Fibroblast of mammary gland (primary cell): Measurements from ENCODE around the gene USP11.
A peak's percentile ranks its signal among the peaks of the same experiment; 100 is the strongest.

Source experiments
- DNase-seq: peaks from one replicate; pipeline ENCODE4 v3.0.0-alpha.2; 2010; ENCODE audit warnings: low read depth
- H3K4me3 ChIP-seq: 2 replicates; pipeline ENCODE4 v1.5.1; 2011; ENCODE audit warnings: low read depth, mild to moderate bottlenecking, low read length, moderate library complexity; ENCODE audit not compliant: control insufficient read depth
- TF ChIP-seq, protein P1 (sequence below): conservative IDR thresholded peaks from 2 replicates; pipeline ENCODE4 v1.5.1; 2011; ENCODE audit warnings: low read depth, low read length, inconsistent platforms; ENCODE audit not compliant: control insufficient read depth, insufficient read depth

USP11 gene

GRCh38 chrX:47232803-47233332 lies at the start of gene USP11:
TSS of gene USP11 (plus strand) at chrX:47233009. CDS start at chrX:47233044, 35 bp downstream.
- TF ChIP-seq, protein P1, sequence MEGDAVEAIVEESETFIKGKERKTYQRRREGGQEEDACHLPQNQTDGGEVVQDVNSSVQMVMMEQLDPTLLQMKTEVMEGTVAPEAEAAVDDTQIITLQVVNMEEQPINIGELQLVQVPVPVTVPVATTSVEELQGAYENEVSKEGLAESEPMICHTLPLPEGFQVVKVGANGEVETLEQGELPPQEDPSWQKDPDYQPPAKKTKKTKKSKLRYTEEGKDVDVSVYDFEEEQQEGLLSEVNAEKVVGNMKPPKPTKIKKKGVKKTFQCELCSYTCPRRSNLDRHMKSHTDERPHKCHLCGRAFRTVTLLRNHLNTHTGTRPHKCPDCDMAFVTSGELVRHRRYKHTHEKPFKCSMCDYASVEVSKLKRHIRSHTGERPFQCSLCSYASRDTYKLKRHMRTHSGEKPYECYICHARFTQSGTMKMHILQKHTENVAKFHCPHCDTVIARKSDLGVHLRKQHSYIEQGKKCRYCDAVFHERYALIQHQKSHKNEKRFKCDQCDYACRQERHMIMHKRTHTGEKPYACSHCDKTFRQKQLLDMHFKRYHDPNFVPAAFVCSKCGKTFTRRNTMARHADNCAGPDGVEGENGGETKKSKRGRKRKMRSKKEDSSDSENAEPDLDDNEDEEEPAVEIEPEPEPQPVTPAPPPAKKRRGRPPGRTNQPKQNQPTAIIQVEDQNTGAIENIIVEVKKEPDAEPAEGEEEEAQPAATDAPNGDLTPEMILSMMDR = no peak

GRCh38 chrX:47184486-47184885 lies 48.3 kb upstream of the USP11 start:
- TF ChIP-seq, protein P1 = no peak
- no peak overlapping the region for H3K4me3 ChIP-seq
- DNase-seq = no peak

More at GRCh38 chrX:47232803-47233332, at the start of gene USP11:
- H3K4me3 ChIP-seq = peak within 1 kb of the TSS; percentile 59
- peak; percentile 34 for DNase-seq

- TF ChIP-seq, protein P1 = no peak
- no peak for DNase-seq
- H3K4me3 ChIP-seq = no peak overlapping the region
Observed at GRCh38 chrX:47185241-47185640, 47.6 kb upstream of the USP11 start.

DNA sequence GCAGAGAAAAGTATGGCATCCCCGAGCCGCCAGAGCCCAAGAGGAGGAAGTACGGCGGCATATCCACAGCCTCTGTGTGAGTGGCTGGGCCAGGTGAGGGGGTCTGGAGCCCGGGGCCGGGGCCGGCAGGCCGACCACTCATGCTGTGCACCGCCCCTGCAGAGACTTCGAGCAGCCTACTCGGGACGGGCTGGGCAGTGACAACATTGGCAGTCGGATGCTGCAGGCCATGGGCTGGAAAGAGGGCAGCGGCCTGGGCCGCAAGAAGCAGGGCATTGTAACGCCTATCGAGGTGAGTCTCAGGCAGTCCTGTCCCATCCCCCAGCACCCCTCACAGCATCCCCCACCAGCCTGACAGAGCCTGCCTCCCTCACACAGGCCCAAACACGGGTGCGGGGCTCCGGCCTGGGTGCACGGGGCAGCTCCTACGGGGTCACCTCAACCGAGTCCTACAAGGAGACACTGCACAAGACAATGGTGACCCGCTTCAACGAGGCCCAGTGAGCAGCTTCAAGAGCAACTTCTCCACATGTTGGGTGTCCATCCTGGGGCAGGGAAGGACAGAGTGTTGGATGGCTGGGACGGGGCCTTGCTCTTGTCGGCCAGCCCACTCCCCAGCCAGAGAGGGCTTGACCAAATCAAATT lies 46.6 kb upstream of the USP11 start:
- H3K4me3 ChIP-seq = no peak overlapping the region
- no peak for DNase-seq
- TF ChIP-seq, protein P1 = no peak

DNA sequence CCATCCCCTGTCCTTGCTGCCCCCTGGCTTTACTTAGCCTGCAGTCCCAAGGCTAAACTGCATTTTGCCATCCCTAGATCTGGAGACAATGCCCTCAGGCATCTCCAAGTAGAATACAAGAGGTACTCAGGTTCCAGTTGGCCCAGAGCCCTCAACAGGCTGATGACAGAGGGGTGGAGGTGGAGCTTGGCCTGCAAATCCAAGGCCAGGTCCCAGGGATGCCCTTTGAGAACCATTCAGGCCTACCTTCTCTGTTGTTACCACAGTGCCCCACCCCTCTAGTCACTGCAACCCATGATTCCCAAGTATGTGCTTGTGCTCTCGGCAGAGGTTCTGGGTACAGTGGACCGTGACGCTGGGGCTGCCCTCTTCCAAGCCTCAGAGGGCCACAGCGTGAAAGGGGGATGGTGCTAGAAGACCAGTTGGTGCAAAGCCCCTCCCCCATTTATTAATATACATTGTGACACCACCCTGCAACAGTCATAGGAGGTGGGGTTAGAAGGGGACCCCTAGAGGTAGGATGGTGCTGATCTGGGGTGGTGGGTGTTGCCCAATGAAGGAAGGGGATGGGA lies 45.6 kb upstream of the USP11 start:
- no peak overlapping the region for H3K4me3 ChIP-seq
- DNase-seq = no peak
- TF ChIP-seq, protein P1 = no peak

DNA sequence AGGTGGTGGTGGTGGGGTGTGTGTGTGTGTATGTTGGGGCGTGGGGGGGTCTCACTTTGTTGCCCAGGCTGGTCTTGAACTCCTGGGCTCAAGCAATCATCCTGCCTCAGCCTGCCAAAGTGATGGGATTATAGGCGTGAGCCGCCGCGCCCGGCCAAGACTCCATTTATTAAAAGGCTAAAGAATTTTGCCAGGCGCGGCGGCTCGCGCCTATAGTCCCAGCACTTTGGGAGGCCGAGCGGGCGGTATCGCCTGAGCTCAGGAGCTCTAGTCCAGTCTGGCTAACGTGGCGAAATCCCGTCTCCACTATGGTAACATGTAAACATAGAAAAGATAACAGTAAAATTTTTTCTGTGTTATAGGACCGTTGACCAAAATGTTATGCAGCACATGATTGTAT lies 42.9 kb upstream of the USP11 start:
- no peak for DNase-seq
- no peak overlapping the region for H3K4me3 ChIP-seq
- TF ChIP-seq, protein P1 = no peak
